Limb (tissue), 2 donors: ENCODE data around the gene DDX19B.
"Not testable (repeated sequence)": the region's sequence is repeated elsewhere in the genome, so short reads cannot be mapped to it uniquely, and the experiment has no call there.

ENCODE experiments used
- DNase-seq, 2 donors: peaks; one replicate each; pipeline ENCODE4 v3.0.0-alpha.2; 2016; ENCODE audit errors: extremely low spot score in 2 of 2

Gene DDX19B

GRCh38 chr16:70287304-70287971, 11.5 kb upstream of the DDX19B start:
- not testable (repeated sequence) for DNase-seq

DNA sequence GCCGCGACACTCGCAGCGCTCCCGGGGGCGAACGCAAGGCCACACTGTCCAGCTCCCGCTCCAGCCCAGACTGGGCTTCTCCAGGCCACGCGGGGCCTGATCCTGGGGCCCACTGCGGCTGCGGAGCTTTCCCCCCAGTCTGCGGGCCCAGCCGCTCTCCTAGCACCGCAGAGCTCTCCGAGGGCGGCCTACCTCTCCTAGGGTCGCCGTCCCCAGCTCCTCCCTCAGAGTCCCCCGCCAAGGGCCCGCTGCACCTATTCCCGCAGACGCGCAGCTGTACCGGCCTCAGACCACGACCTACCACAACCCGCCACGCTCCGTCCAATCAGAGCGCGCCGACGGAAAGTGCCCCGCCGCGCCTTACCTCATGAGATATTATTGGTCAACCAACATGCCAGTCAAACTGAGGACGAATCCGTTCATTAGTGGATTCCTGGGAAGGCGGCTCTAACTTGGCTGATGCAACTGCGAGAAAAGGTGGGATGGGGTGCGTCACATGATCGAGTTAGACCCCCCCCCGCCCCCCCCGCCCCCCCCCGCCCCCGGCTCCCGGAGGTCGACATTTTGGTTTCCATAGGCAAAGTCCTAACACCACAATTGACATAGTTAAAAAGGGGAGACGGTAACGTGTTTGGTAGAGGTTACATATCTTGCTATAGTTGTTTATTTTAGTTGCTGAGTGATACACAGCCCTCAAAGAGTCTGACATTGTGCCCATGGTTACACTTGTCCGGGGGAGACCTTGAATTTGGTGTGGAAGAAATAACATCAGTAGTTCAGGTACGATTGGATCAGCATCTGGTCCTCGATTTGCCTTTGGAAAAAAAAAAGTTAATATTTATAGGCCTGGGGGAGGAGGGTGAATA, 9.5 kb upstream of the DDX19B start, which contains the start of gene AARS1:
Gene AARS1 (minus strand): TSS at position 278 of the 866 bp plus-strand sequence. CDS start 6,743 bp downstream, outside the sequence.
- DNase-seq, result peak; percentile 96 to 98

DNA sequence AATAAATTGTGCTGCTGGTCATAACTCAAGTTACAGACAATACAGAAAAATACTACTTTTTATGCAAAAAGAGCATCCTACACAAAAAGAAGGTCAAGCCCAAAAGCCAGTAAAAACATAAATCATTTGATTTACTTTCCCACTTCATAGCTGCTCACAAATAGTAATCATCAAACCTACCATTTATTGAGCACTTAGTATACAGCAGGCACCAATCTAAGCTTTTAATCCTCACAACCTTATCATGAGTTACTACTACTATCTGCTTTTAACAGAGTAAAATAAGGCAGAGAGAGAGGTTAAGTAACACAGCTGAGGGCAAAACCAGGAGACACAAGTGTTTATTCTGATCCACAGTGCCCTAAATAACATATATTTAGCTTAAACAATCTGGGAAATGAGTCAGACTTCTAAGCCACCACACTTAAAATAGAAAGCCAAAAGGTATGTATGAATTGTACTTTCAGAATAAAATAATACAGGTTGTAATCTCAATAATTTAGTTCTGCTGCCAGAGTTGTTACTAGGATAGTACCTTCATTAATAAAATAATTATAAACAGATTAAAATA, 8.0 kb upstream of the DDX19B start:
- no peak for DNase-seq

DNA sequence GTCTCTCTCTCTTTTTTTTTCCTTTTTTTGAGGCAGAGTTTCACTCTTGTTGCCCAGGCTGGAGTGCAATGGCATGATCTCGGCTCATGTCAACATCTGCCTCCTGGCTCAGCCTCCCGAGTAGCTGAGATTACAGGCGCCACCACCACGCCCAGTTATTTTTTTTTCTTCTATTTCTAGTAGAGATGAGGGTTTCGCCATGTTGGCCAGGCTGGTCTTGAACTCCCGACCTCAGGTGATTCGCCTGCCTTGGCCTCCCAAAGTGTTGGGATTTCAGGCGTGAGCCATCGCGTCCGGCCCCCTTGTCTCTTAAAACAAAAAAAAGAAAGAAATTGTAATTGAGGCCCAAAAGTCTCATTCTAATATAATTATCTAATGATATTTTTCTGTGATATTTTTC, 6.8 kb upstream of the DDX19B start:
- not testable (repeated sequence) for DNase-seq

DNA sequence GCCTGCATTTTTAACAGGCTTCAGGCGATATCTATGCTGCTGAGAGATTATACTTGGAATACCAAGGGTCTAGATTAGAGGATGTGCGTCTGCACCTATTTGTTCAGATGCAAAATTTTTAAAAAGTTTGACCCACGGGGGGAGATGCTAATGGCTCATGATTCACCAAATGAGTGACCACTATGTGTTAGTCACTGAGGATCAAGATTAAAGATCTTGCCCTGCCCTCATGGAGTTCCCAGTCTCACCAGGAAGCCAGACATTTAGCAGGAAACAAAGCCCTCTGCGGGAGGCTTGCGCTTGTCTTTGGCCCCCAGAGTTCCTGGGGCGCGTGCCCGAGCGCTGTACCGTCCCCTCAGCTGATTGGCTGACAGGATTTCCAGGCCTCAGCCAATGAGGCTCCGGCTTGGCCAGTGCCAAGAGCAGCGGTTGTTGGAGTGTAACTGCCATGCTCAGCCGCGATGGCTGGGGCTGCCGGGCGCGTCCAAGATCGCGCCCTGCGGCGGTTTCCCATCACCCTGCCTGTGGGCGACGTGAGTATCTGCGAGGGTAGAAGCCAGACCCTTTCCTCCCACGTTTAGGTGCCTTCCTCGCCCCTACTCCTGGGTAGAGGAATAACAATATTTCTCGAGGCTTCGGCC, 4.5 kb upstream of the DDX19B start:
- DNase-seq, result no peak

GRCh38 chr16:70295634-70296033, 3.4 kb upstream of the DDX19B start:
- DNase-seq, result no peak

GRCh38 chr16:70301121-70301520, 2.1 kb downstream of the DDX19B start:
- no peak for DNase-seq

GRCh38 chr16:70302745-70303144, 3.8 kb downstream of the DDX19B start:
- no peak for DNase-seq

DNA sequence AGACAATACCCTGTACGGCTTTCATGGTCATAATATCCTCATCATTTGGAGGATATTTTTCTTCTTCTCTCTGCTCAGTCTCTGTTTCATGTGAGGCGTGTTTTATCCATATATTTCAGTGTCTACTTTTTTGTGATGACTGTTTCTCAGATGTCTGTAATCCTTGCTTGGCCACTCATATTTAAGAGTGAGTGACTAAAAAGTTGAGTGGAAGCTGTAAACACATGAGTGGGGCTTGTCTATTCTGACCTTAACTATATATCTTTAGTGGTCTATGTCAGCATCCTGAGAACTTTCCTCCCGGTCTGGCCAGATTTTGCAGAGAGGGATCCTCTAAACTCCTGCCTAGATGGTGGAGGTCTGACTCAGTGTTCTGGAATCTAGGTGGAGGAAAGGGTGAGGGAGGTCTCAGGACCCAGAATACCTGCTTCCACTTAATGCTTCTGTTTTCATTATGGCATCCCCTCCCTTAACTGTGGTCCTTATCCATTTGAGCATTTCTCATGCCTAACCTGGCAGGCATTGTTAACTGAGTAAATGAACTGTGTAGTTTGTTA, 6.0 kb downstream of the DDX19B start:
- DNase-seq, result no peak

DNA sequence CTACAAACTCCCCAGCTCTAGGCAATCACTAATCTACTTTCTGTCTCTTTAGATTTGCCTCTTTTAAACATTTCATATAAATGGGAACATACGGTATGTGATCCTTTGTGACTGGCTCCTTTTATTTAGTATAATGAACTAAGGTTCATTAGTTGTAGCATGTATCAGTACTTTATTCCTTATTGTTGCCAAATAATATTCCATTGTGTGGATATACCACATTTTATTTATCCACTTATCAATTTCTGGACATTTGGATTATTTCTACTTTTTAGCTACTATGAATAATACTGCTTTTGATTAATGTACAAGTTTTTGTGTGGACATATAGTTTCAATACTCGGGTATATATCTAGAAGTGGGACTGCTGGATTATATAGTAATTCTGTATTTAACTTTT, 7.9 kb downstream of the DDX19B start:
- no peak for DNase-seq

- not testable (repeated sequence) for DNase-seq
Measured at GRCh38 chr16:70307726-70308125, 8.7 kb downstream of the DDX19B start.

- DNase-seq, result no peak
Measured at GRCh38 chr16:70320121-70320520, 21.1 kb downstream of the DDX19B start.

DNA sequence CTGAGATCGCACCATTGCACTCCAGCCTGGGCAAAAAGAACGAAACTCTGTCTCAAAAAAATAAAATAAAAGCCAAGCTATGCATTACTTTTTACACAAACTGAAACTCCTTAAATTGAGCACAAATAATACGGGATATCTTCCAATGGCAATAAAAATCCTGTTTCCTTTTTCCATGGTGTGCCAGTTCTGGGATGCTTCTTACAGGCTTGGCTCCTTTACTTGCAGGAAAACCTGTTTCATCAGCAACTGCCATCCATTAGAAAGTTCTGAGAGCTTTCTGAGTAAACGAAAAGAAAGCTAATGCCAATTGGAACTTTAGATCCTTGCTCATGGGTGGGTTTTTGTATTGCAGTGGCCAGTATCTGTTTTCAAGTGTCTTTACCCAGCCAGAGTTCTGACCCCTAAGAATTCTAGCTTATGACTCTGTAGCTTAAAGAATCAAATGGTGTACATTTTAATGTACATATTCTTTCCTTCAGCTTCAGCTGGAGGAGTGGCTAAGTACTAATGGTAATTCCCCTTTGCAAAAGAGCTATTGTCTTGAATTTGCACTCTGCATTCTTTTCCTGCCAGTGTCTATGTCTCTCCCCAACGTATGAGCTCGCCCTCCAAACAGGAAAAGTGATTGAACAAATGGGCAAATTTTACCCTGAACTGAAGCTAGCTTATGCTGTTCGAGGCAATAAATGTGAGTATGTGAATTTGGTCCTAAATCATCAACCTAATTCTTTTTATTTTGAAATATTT, 26.2 kb downstream of the DDX19B start:
- DNase-seq, result no peak

- DNase-seq, result no peak
Measured at GRCh38 chr16:70331091-70331490, 32.1 kb downstream of the DDX19B start.

DNA sequence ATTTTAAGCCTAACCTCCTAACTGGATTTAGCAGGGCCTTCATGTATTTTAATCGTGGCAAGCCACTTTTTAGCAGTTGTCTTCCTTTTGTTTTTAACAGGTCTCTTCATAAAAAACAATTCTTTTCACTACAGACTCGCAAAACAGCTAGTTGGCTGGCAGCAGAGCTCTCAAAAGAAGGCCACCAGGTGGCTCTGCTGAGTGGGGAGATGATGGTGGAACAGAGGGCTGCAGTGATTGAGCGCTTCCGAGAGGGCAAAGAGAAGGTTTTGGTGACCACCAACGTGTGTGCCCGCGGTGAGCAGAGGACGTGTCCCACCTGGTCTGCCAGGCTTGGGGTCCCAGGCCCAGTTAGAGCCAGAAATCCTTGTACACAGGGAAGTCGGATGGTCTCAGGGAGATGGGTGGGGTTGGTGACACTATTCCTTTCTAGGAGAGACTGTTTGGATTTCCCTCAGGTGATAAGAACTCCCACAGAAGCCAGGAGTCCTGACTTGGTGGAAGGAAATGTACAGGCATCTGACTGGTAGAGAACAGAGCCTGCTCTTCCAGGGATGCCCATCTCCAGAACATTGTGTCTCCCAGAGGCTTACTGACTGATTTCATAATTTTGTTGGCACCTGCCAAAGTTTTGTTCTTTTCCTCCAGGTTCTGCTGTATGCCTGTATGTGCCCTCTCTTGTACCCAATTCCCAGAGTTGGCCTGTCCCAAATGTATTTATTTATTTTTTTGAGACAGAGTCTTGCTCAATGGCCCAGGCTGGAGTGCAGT, 32.8 kb downstream of the DDX19B start:
- no peak for DNase-seq

- not testable (repeated sequence) for DNase-seq
Measured at GRCh38 chr16:70332728-70333127, 33.7 kb downstream of the DDX19B start.

GRCh38 chr16:70337814-70338213, 38.8 kb downstream of the DDX19B start:
- DNase-seq, result no peak

DNA sequence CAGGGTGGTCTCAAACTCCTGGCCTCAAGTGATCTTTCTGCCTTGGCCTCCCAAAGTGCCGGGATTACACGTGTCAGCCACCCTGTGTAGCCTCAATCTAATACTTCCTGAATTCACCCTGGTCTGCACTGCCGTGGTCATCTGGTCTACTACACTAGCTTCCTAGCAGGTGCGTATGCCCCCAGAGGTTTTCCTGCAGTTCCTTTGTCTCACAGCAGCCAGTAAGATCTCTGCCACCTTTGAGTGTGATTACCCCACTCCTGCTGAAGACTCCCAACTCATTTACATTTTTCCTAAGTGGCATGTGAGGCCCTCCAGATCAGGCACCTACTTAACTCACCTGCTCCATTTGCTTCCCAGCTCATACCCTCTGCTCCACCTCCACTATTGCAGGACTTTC, 42.6 kb downstream of the DDX19B start:
- no peak for DNase-seq

- DNase-seq, result no peak
Measured at GRCh38 chr16:70342016-70342415, 43.0 kb downstream of the DDX19B start.

DNA sequence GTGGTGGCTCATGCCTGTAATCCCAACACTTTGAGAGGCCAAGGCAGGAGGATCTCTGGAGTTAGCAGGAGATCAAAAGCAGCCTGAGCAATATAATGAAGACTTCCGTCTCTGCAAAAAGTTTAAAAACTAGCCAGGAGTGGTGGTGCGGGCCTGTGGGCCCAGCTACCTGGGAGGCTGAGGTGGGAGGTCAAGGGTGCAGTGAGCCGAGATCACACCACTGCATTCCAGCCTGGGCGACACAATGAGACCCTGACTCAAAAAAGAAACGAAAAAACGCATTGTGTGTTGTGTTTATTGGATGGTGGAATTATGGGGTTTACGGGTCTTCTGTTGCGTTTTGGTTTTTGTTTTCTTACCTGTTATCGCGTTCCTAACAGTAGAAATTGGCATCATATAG, 46.9 kb downstream of the DDX19B start:
- no peak for DNase-seq
